Stomach (tissue), 4 donors: ENCODE results near the gene TRIM3.

Experiments used
- CTCF ChIP-seq, 7 experiments: fragments of 450-650 bp in 4 of 7; fragments of 200-600 bp in 3 of 7; sonication (generic) in 3 of 7; IDR thresholded peaks; one replicate each; pipeline ENCODE4 v1.5.1; 2016 to 2019; ENCODE audit warnings: antibody characterized with exemption in 7 of 7, control low read depth in 2 of 7, mild to moderate bottlenecking in 1 of 7
- EP300 ChIP-seq: sonication (generic); formaldehyde crosslinking; IDR thresholded peaks from one replicate; pipeline ENCODE4 v1.6.1; 2017; ENCODE audit warnings: antibody characterized with exemption
- POLR2A ChIP-seq, 4 donors: fragments of 450-650 bp; IDR thresholded peaks; one replicate each; pipeline ENCODE4 v1.6.1; 2016; ENCODE audit warnings: antibody characterized with exemption in 4 of 4, control low read depth in 2 of 4, mild to moderate bottlenecking in 1 of 4, moderate library complexity in 1 of 4
- POLR2AphosphoS5 ChIP-seq, 3 donors: sonication (generic); formaldehyde crosslinking; IDR thresholded peaks; one replicate each; pipeline ENCODE4 v1.6.1; 2016; ENCODE audit warnings: antibody characterized with exemption in 3 of 3

GRCh38 chr11:6505577-6506240, 32.0 kb upstream of the TRIM3 start:
- TF ChIP-seq POLR2AphosphoS5 (IDR thresholded peaks at IDR 0.05) = peak in 1 of 3 donors; percentile 65
- no peak for TF ChIP-seq POLR2A (IDR thresholded peaks at IDR 0.05)
- TF ChIP-seq CTCF (IDR thresholded peaks at IDR 0.05) = peak in 5 of 7 experiments; percentile 55 to 78 (median 68)
- no peak for TF ChIP-seq EP300
